Sigmoid colon (tissue), 4 donors: ENCODE measurements around the gene CHRNA7.

ENCODE experiments used
- CTCF ChIP-seq, 4 experiments: fragments of 450-650 bp in 3 of 4; fragments of 200-600 bp in 1 of 4; IDR thresholded peaks; one replicate each; pipeline ENCODE4 v1.5.1; 2016 to 2019; ENCODE audit warnings: antibody characterized with exemption in 4 of 4, mild to moderate bottlenecking in 3 of 4, moderate library complexity in 2 of 4
- POLR2AphosphoS5 ChIP-seq, 4 donors: sonication (generic); formaldehyde crosslinking; IDR thresholded peaks; one replicate each; pipeline ENCODE4 v1.6.1; 2017; ENCODE audit warnings: antibody characterized with exemption in 4 of 4

- TF ChIP-seq POLR2AphosphoS5 (IDR thresholded peaks at IDR 0.05) (no peak), CTCF (IDR thresholded peaks at IDR 0.05) (no peak)
These were observed 76.4 kb downstream of the CHRNA7 start for GRCh38 chr15:32106401-32107381.
